HS-27A (cell line): Measurements from ENCODE around the gene VPS4B.
"Not testable (repeated sequence)": the region's sequence is repeated elsewhere in the genome, so short reads cannot be mapped to it uniquely, and the experiment has no call there.

Experiments used
- DNase-seq: peaks from one replicate; pipeline ENCODE4 v3.0.0-alpha.2; 2012; ENCODE audit warnings: low read depth, missing footprints

Gene VPS4B

DNA sequence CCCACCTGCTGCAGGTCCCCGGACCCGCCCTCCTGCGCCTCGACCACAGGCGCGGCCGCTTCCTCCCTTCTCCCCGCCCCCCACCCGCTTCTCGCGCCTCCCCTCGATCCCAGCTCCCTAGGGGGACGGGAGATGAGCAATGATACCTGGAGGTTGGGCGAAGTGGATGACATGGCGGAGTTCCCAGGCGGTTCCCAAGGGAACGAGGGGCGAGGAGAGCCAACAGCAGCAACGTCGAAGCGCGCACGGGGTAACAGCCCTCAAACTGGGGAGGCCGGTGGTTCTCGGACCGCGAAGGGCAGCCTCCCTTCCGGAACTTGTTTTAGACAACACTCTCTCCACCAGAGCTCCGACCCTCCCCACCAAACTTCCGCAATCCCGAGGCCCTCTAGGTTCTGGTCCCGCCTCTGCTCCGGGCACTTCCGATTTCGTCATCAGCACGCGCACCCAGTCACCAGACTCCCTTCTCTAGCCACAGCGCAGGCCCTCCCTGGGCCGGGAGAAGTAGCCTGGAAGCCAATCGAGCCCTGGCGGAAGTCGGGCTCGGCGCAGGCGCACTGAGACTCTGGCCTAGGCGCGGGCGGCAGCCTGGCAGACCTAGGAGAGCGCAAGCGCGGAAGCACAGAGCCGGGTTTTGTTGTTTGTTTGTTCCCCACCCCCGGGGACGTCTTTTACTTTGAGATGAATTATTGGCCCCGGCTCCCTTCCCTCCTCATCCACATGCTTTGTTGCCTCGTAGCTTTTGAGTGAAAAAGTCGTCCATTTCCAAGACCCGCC is at the start of gene VPS4B:
Gene VPS4B, minus strand, starts transcription at position 390 of the 777 bp plus-strand sequence. Its CDS starts 217 bp downstream, at position 173.
- peak; percentile 93 for DNase-seq

DNA sequence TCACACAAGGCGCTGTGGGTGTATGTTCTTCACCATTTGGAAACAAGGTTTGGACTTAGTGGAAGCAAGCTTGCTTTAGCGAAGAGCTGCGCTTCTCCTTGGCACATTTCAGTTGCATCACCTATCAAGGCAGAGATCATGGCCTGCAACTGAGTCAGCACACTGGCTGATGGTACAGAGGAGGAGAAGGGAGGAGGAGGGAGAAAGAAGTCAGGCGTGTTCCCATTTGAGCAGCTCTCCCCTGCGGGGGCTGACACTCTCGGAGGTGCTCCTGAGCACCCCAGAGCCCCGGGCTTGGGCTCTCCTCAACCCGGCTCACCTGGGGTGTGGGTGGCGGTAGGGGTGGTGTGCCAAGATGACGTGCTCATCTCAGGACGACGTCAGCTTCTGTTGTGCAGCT is 48.5 kb upstream of the VPS4B start:
- no peak for DNase-seq

DNA sequence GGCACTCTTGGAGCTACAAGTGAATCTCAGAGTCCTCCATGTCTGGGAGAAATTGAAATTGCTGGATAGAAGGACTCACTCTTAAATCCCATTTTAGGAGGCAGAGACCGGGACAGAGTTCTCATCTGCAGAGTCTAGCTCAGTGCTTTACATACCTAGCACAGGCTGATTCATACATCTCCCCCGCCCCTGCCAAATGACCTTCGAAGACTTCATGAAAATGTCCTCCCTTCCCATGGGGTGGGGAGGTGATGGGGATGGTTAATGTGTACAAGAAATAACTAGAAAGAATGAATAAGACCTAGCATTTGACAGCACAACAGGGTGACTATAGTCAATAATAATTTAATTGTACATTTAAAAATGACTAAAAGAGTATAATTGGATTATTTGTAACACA is 46.3 kb upstream of the VPS4B start:
- no peak for DNase-seq

DNA sequence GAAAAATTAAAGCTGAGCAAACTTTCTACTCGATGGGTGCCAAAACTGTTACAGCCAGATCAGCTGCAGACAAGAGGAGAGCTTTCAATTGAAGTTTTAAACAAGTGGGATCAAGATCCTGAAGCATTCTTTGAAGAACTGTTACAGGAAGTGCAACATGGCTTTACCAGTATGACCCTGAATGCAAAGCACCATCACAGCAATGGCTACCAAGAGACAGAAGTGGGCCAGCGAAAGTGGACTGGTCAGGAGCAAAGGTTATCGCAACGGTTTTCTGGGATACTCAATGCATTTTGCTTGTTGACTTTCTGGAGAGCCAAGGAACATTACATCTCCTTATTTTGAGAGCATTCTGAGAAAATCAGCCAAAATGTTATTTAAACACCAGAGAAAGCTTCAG is 45.4 kb upstream of the VPS4B start:
- DNase-seq = no peak

DNA sequence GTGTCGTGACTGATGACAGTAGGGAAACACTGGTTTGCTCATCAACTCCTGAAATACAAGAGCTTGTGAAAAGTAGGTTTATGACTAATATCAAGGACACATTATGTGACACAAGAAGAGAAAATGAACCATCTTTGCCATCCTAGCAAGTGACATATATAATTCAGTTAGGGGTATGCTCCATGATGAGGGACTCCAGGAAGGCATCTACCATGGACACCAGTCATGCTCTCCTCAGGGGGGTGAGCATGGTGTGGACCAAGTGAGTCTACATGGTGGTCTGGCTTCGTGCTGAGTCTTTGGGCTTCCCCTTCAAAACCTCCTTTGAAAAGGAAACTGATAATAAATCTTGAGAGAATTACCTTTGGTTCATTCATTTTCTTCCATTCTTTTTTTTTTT is 42.8 kb upstream of the VPS4B start:
- DNase-seq = no peak

DNA sequence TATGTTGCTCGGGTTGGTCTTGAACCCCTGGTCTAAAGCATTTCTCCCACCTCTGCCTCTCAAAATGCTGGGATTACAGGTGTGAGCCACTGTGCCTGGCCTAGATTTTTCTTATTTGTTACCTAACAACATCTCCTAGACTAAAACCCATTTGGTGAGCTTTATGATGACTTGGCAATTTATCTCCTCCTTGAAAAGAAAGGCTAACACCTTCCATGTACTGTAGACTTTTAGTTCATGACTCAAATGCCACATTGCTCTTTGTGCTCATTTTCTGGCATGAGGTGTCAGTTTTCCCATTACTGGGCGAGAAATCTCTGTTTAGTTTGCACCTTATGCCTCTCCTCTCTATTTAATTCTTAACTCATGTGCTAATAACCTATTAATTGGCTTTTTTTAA is 42.2 kb upstream of the VPS4B start:
- DNase-seq = no peak

DNA sequence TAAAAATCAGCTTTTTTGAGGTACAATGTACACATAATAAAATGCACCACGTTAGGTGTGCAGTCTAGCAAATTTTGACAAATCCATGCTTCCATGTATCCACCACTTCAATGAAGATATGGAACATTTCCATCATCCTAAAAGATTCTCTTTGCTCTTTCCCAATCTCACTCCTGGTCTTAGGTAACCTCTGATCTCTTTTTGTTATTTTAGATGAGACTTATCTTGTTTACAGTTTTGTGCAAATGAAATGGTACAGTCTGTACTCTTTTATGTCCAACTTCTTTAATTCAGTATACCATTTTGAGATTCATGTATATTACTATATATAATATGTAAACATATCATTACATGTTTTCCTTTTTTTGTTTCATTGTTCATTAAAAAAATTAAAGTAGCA is 38.1 kb upstream of the VPS4B start:
- DNase-seq = no peak

DNA sequence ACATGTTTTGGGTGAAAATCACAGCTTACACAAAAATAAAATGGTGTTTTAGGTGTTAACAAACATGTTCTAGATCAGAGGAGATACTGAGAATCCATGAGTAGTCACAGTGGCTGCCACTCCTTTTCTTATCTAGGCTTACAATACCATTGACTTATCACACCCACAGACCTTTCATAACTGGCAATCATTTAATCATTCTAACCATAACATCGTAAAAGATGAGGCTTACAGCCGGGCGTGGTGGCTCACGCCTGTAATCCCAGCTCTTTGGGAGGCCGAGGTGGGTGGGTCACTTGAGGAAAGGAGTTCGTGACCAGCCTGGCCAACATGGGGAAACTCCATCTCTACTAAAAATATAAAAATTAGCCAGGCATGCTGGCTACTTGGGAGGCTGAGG is 35.7 kb upstream of the VPS4B start:
- DNase-seq = no peak

DNA sequence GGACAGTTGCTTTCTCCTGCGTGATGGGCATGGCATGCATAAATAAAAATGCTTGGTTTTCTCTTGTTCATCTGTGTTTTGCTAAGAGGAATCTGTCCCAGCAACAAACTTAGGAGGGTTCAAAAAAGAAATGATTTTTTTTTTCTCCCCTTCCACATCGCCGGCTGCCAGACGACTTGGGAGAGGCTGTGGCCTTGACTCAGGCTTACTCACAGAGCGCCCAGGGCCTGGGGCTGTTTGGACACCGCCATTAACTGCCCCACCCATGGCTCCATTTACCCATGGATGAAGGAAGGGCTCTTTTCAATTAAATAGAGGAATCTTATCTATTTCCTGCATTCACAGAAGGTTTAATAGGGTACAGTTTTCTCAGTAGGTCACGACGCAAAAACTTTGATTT is 32.2 kb upstream of the VPS4B start:
- no peak for DNase-seq

DNA sequence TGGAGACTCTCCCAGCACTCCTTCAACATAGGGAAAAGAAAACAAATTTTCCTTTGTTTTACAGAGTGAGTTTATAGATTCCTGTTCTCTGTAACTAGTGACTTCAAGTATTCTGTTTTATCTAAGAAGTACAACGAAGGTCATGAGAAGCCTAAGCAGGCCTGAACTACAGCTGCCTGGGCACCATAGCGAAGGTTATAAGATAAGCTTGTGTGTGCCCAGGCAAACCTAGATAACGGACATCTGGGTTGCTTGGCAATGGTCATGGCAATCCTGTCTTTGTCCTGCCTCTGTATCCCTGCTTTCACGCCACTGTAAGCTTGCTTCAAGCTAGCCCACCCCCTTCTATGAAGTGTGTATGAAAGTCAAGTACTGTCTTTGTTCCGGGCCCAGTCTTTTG is 30.5 kb upstream of the VPS4B start:
- not testable (repeated sequence) for DNase-seq

DNA sequence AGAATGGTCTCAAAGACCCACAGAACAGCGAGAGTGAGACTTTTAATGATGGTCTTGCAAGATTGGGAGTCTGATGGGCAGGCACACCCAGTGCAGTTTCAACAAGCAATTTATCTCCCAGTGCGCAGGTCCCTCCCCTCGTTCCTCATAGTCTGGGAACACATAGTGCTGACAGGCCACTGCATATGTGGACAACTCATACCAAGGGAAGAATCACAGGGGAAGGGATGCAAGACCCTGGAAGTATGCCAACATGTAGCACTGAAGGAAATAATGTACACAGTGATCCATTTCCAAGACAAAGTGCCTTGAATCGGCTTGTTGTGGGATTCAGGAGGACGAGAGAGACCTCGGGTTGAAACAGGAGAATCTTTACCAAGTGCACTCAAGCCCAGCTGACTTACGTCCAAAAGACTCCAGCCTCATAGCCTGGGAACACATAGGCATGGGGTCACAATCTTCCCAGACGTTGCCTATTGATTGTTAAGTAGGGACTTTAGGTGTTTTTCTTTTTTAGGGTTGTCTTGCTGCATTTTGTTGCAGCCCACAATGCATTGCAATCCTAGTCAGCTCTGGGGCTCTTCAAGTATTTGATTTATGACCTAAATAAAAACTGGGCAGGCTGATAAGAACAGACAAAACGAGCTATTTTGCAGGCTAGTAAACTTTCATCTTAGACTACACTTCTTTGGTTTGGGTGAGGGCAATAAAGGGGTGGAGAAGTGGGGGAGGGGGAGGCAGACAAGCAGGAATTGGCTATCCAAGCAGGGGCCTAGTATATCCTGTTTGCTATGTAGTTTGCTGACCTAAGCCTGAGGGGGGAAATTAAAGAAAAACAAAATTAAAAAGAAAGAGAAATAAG is 29.8 kb upstream of the VPS4B start:
- DNase-seq = no peak

DNA sequence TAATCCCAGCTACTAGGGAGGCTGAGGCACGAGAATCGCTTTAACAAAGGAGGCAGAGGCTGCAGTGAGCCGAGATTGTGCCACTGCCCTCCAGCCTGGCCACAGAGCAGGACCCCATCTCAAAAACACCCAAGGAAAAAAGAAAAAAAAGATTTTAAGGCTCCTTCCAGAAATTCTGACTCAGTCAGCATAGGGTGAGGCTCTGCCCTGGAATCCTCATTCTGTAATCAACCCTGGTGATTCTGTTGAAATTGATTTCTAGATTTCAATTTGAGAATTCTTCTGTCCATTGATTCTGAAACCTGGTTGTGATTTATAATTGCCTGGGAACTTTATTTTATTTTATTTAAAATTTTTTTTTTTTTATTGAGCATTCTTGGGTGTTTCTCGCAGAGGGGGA is 27.1 kb upstream of the VPS4B start:
- DNase-seq = no peak

DNA sequence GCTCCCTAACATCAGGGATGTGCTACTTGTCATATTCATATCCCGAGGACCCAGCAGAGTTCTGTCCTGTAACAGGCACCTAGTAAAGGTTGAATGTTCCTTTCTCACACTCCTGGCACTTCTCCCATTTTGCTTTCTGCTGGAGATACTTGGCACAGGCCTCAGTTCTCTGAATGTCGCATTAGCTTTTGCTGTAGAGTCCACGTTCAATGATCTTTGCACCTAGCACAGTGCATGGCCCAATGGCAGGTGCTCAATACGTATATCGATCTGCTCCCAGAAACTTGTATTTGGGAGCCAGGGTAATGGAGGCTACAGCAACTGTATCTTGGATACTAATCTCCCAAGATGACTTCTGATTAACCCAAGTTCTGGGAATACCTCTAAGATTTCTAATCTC is 24.8 kb upstream of the VPS4B start:
- no peak for DNase-seq

DNA sequence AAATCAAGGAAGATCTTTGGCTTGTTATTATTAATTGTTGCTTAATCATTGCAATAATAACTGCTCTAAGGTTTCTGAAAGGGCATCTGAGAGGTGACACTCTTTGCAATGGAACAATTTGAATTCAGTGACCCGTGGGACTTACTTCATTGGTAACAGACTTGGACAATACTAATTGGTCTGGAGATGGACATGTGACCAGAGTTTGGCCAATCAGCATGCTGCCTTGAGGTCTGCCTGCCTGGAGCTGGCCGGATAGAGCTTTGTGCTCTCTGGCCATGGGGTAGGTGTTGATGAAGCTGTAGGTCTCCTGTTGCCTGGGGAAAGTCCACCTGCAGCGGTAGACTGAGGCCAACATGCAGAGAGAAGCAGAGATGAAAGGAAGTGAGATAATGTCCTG is 24.0 kb upstream of the VPS4B start:
- DNase-seq = no peak

DNA sequence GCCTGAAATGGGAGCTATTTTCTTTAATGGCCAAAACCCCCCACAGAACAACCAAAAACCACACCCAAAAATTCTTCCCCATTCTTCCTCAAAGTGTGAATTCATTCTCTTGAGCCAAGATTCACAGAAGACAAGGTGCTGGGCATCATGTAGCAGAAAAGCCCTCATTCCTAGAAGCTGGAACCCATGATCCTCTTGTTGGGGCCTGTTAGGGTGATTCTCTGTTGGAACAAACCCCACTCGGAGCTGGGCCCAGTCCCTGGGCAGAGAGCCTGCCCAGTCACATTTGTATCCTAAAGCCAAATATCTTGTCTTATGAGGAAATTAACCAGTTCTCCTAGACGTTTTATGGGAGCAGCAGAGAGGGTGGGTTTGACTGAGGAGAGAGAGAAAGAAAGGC is 22.8 kb upstream of the VPS4B start:
- no peak for DNase-seq

DNA sequence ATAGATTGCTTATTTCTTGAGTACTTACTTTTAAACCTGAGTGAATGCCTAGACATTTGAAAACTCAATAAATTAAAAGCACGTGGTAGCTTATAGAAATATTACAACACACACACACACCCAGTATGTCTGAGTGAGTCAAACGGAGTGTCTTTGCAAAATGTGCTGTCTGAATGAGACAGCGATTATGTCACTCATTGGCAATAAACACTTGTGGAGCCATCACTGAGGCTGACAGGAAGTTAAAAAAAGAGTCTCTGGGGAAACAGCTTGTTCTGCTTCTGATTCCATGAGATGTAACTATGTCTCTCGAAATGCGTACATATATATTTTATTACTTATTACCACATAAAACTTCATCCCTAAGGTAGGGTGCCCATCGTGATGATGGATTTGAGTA is 22.3 kb upstream of the VPS4B start:
- DNase-seq = no peak

DNA sequence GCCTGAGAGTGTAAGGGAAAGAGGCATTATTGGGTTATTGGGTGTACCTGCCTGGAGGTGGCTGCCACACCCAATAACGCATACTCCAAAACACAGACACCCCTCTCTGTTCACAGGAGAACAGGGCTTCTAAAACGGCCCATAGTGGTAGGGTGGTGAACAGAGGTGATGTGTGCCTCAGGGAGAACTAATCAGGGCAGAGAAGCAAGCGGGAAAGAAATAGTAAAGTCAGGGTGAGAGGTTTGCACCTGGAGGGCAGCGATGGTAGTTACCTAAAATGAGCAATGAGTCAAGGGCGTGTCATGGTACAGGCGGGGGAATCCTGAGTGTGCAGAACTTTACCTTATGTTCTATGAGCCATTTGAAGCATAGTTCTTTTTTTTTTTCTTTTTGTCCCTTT is 21.6 kb upstream of the VPS4B start:
- DNase-seq = no peak

DNA sequence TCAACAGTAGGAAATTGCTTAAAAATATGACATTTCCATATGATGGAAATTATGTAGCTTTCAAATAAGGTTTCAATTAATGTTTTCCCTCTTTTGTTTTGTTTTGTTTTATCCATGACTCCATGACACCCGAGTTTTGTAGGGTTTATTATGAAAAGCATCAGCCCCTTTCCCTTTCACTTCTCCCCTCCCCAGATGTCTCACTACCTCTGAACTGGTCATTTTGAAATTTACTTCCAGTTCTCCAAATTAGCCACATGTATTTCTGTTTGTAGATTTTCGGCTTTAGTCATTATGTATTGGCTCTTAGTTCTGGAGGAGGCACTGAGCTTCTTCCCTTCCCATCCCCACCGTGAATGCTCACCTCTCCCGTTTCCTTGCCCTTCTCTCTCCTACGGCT is 18.6 kb upstream of the VPS4B start:
- no peak for DNase-seq

DNA sequence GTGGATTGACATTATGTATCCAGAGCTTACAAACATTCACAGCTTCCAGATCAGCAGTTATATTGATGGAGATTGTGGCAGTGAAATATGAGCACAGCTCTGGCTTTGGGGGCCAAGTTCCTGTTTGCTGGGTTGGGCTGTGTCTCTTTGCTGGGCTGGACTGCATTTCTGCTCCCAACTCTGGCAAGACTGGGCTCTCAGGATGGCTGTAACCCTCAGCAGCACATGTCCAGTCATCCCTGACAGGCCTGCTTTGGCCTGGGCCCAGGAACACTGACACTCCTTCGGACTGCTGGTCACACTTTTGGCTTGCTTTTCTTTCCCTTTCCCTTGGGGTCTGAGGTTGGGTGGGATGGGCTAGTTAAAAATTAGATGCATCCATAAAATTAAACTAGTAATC is 17.9 kb upstream of the VPS4B start:
- DNase-seq = no peak

DNA sequence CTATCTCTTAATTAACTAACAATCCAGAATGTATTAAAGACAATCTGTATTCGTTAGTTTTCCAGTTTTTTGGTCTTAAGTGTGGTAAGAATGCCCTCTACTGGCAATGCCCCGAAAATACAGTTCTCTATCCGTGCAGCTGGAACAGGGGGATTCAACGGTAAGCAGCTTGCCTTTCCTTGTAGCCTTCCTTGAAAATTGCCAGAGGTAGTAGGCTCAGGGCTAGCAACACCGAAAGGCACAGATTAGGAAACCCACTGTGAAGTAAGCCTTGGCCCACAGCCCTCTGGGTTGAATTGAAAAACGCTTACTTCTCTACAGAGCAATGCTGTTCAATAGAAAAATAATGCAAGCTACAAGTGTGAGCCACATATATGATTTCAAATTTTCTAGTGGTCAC is 17.1 kb upstream of the VPS4B start:
- DNase-seq = no peak

DNA sequence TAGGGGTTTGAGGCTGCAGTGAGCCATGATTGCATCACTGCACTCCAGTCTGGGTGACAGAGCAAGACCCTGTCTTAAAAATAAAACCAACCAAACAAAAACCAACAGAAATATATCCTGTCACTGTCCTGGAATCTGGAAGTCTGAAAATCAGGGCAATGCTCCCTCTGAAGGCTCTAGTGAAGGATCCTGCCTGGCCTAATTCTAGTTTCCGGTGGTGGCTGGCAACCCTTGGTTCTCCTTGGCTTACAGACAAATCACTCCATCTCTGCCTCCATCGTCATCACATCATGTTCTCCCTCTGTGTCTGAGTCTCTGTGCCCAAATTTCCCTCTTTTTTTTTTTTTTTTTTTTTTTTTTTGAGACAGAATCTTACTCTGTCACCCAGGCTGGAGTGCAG is 15.9 kb upstream of the VPS4B start:
- no peak for DNase-seq

DNA sequence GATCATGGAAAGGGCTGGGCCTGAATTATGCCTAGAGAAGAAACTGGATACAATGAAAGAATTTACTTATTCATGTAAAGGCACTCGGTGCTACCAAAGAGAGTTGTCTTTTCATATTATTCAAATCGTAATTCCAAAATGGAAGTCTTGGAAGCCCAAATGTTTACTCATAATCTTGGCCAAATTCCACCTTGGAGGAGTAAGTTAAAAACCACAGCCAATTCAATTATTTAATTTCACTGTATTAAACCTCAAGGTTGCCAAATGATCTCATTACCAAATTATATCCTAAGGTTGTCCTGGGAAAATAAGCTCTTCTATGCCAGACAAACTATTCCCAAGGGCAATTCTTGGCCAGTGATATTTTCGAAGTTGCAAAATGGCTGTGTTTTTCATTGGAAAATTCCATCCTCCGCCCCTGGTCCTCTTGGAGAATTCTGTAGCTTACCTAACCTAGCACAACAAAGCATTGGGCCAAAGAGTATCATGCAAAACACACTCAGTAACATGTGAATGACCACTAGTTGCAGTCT is 11.1 kb upstream of the VPS4B start:
- DNase-seq = no peak

DNA sequence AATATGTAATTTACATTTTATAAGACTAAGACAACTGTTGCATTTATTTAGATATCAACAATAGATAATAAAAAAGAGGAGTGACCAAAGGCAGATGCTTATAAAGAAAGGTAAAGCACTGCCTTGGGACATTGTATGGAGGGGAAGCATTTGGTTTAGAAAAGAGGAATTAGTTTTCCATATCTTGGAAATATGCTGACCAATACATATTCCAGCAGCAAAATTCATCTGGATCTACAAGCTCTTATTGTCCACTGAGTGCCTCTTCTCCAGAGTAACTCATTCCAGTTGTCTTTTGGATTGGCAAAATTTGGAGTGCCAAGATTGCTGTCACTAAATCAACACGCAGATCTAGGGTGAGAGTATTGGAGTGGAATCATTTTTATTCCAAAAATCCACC is 8.9 kb upstream of the VPS4B start:
- DNase-seq = no peak
